Measurements from ENCODE around the gene THADA. TPM values are rescaled to one million over a fixed set of nuclear protein-coding genes. Genes with fewer than 3 reads are reported as not detected.

Gene THADA
- total and polyA plus RNA-seq, 2 donors (not counting 3 experiments of a cell fraction or from before 2014, with no cell fraction given): 22.6 to 25.3 TPM

GRCh38 chr2:43475137-43475846, 120.5 kb downstream of the THADA start:
- H3K27ac ChIP-seq (ENCODE audit: insufficient read depth, low read depth, low read length): no peak overlapping the region
- no peaks in the 10 kb centered on the region for H3K27me3 ChIP-seq (ENCODE audit: control insufficient read depth in 2 of 2, insufficient read depth in 2 of 2, low read length in 2 of 2)
- POLR2A ChIA-PET: no interaction called here
- H3K36me3 ChIP-seq (ENCODE audit: control insufficient read depth in 2 of 2, extremely low read depth in 1 of 2, insufficient read depth in 2 of 2, low read length in 2 of 2): no peaks in the 10 kb centered on the region
- no peaks in the 10 kb centered on the region for H3K79me2 ChIP-seq (ENCODE audit: control insufficient read depth, insufficient read depth, low read length)
- H3K4me1 ChIP-seq (ENCODE audit: control insufficient read depth, extremely low read depth, insufficient read depth, low read length): no peaks in the 10 kb centered on the region
- H3K9me3 ChIP-seq (replicated peaks; ENCODE audit: control insufficient read depth, insufficient read depth, low read length): no peaks in the 10 kb centered on the region
- dilution Hi-C loops (cut with MboI; ENCODE audit: extremely low pct_ligation_motif_present, low sequenced_read_pairs): no loop called here
- no peak overlapping the region for H3K9ac ChIP-seq (replicated peaks; ENCODE audit: extremely low read depth, insufficient read depth, low read length)
- intact Hi-C loops (cut with micrococcal nuclease): no loop called here
- H3K4me3 ChIP-seq (replicated peaks in 1 of 3; ENCODE audit: insufficient read depth in 1 of 3, low read depth in 1 of 3, low read length in 3 of 3): no peak overlapping the region
- FAIRE-seq: no peak
- H4K20me1 ChIP-seq (replicated peaks; ENCODE audit: control insufficient read depth, extremely low read depth, insufficient read depth, low read length): no peaks in the 10 kb centered on the region
- DNase-seq (ENCODE audit: low read depth, low spot score): no peak
- no peaks in the 10 kb centered on the region for H3K9me1 ChIP-seq (replicated peaks; ENCODE audit: control insufficient read depth, extremely low read depth, insufficient read depth, low read length)
- no TSS peak for BruUV-seq (replicated peaks)
- H3K4me2 ChIP-seq (ENCODE audit: insufficient read depth, low read length): no peak overlapping the region
- no peak for TF ChIP-seq MAX (IDR thresholded peaks at IDR 0.05; ENCODE audit: insufficient read depth, insufficient read length)
- TF ChIP-seq POLR2AphosphoS5 (IDR thresholded peaks at IDR 0.05; ENCODE audit: insufficient read depth, low read depth, low read length): no peak
- TF ChIP-seq EZH2 (IDR thresholded peaks at IDR 0.05; ENCODE audit: borderline replicate concordance, low read depth, low read length, severe bottlenecking): no peak
- TF ChIP-seq POLR2A (IDR thresholded peaks at IDR 0.05; ENCODE audit: low read depth, low read length): no peak
- no peak for TF ChIP-seq MYC (IDR thresholded peaks at IDR 0.05; ENCODE audit: low read depth, low read length)
- TF ChIP-seq JUN (IDR thresholded peaks at IDR 0.05; ENCODE audit: borderline replicate concordance, insufficient read depth, insufficient read length, low read depth): no peak
- TF ChIP-seq CTCF (IDR thresholded peaks at IDR 0.05; ENCODE audit: extremely low read depth in 1 of 2, insufficient read depth in 1 of 2, low read depth in 1 of 2, low read length in 2 of 2): no peak
- TF ChIP-seq FOS (IDR thresholded peaks at IDR 0.05; ENCODE audit: borderline replicate concordance, insufficient read depth, low read length): no peak
- TF ChIP-seq GATA2 (IDR thresholded peaks at IDR 0.05; ENCODE audit: insufficient read depth, insufficient read length, low read depth, low read length): no peak
- CTCF ChIA-PET: interaction anchor here (1.0 to 1.5 kb wide), 4 partner anchors 9 to 528 kb away, joined by 3 to 10 read pairs (median 4); no protein-coding TSS in a partner anchor
- no peak overlapping the region for H2AFZ ChIP-seq (ENCODE audit: low read depth, low read length)

Data from endothelial cell of umbilical vein (primary cell).